MM.1S (cell line): ENCODE results near the gene CA12.

Experiments
- DNase-seq: peaks from one replicate; pipeline ENCODE4 v3.0.0-alpha.2; 2015
- H2AFZ ChIP-seq: fragments of 300-600 bp; sonication (generic); 2 replicates; pipeline ENCODE4 v1.6.0; 2016; ENCODE audit warnings: antibody characterized with exemption, low read length
- H3F3A ChIP-seq: fragments of 300-600 bp; sonication (generic); 2 replicates; pipeline ENCODE4 v1.6.1; 2016; ENCODE audit warnings: mild to moderate bottlenecking, antibody characterized with exemption, low read length, moderate library complexity, mixed read lengths; ENCODE audit not compliant: insufficient read depth
- H3K27ac ChIP-seq: fragments of 300-600 bp; sonication (generic); 2 replicates; pipeline ENCODE4 v1.5.1; 2016; ENCODE audit warnings: mild to moderate bottlenecking, low read length
- H3K27me3 ChIP-seq: fragments of 300-600 bp; sonication (generic); replicated peaks from 2 replicates; pipeline ENCODE4 v1.6.0; 2016; ENCODE audit warnings: low read length; ENCODE audit not compliant: insufficient read depth
- H3K36me3 ChIP-seq: fragments of 300-600 bp; sonication (generic); replicated peaks from 2 replicates; pipeline ENCODE4 v1.6.1; 2016; ENCODE audit warnings: mild to moderate bottlenecking, low read length, mixed read lengths; ENCODE audit not compliant: insufficient read depth
- H3K4me1 ChIP-seq: fragments of 300-600 bp; sonication (generic); 2 replicates; pipeline ENCODE4 v1.6.1; 2016; ENCODE audit warnings: low read length, mixed read lengths
- H3K4me2 ChIP-seq: fragments of 300-600 bp; sonication (generic); 2 replicates; pipeline ENCODE4 v1.6.0; 2016; ENCODE audit warnings: low read depth, low read length
- H3K4me3 ChIP-seq: fragments of 300-600 bp; sonication (generic); 2 replicates; pipeline ENCODE4 v1.5.1; 2016; ENCODE audit warnings: low read length, mixed read lengths
- H3K79me2 ChIP-seq: fragments of 300-600 bp; sonication (generic); 2 replicates; pipeline ENCODE4 v1.6.1; 2016; ENCODE audit warnings: mixed run types, low read length, mixed read lengths
- H3K9ac ChIP-seq: fragments of 300-600 bp; sonication (generic); 2 replicates; pipeline ENCODE4 v1.6.1; 2016; ENCODE audit warnings: low read length, mixed read lengths
- H3K9me2 ChIP-seq: fragments of 300-600 bp; sonication (generic); replicated peaks from 2 replicates; pipeline ENCODE4 v1.6.1; 2016; ENCODE audit warnings: mild to moderate bottlenecking, low read length, mixed read lengths; ENCODE audit not compliant: insufficient read depth
- H3K9me3 ChIP-seq: fragments of 300-600 bp; sonication (generic); replicated peaks from 2 replicates; pipeline ENCODE4 v1.6.1; 2016; ENCODE audit warnings: mild to moderate bottlenecking, low read length, mixed read lengths; ENCODE audit not compliant: insufficient read depth
- H4K20me1 ChIP-seq: fragments of 300-600 bp; sonication (generic); 2 replicates; pipeline ENCODE4 v1.6.1; 2016; ENCODE audit warnings: mild to moderate bottlenecking, low read length, moderate library complexity, mixed read lengths; ENCODE audit not compliant: insufficient read depth
- CTCF ChIP-seq: fragments of 300-600 bp; sonication (generic); IDR thresholded peaks from 2 replicates; pipeline ENCODE4 v1.5.1; 2016; ENCODE audit warnings: antibody characterized with exemption, low read length, mixed read lengths
- EZH2 ChIP-seq: fragments of 300-600 bp; sonication (generic); optimal IDR thresholded peaks from 2 replicates; pipeline ENCODE3; 2017; ENCODE audit warnings: low read depth, mild to moderate bottlenecking, antibody characterized with exemption, low read length, mixed read lengths
- EZH2phosphoT487 ChIP-seq: fragments of 300-600 bp; sonication (generic); IDR thresholded peaks from 2 replicates; pipeline ENCODE4 v1.6.1; 2018; ENCODE audit warnings: antibody characterized with exemption, low read length

CA12 gene

DNA sequence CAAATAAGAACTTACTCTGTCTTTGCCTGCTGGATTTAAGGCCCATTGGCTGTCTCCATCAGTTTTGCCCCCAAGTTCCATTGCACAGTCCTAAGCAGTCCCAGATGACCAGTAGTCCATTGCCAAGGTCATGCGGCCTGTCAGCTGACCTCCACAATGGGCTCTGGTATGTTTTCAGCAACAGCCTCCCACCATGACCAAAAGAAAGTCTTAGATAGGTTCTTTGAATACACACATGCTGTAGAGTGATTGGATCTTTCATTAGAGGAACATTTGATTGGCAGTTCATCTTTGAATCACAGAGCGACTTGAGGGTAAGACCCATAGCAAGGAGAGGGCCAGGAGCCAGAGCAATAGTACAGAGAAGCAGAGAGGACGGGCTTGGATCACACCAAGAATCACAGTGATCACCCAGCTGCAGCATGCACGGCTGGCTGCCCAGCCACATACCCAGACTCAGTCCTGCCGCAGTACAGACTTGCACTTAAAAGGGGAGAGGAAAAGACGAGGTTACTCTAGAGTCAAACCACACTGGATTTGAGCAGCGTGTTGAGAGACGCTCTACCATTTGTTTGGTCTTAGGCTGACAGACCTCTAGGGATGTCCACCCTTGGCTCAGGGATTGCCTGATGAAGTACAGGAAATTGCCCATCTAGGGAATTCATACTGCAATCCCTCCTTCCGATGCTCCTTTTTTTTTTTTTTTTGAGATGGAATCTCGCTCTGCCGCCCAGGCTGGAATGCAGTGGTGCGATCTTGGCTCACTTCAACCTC lies 53.8 kb downstream of the CA12 start:
- Histone ChIP-seq H2AFZ (no peak overlapping the region), H3K4me1 (no peaks in the 10 kb centered on the region), H3K9me2 (no peaks in the 10 kb centered on the region), H3F3A (no peaks in the 10 kb centered on the region), H3K79me2 (no peaks in the 10 kb centered on the region), H3K27me3 (no peaks in the 10 kb centered on the region), H3K36me3 (no peaks in the 10 kb centered on the region), H3K27ac (no peak overlapping the region), H3K9me3 (no peaks in the 10 kb centered on the region), H4K20me1 (no peaks in the 10 kb centered on the region), H3K4me3 (no peak overlapping the region), H3K4me2 (no peak overlapping the region), H3K9ac (no peak overlapping the region)
- TF ChIP-seq EZH2phosphoT487 (no peak), EZH2 (no peak), CTCF (no peak)
- no peak for DNase-seq

GRCh38 chr15:63324770-63325169 lies 56.9 kb downstream of the CA12 start:
- no peak overlapping the region for H3K27ac ChIP-seq
- no peaks in the 10 kb centered on the region for H3K79me2 ChIP-seq
- H3K9me3 ChIP-seq: no peaks in the 10 kb centered on the region
- no peaks in the 10 kb centered on the region for H3K4me1 ChIP-seq
- no peaks in the 10 kb centered on the region for H3K36me3 ChIP-seq
- DNase-seq: no peak
- H3F3A ChIP-seq: no peaks in the 10 kb centered on the region
- H3K9me2 ChIP-seq: no peaks in the 10 kb centered on the region
- no peaks in the 10 kb centered on the region for H4K20me1 ChIP-seq
- no peak overlapping the region for H2AFZ ChIP-seq
- no peaks in the 10 kb centered on the region for H3K27me3 ChIP-seq
- no peak overlapping the region for H3K4me2 ChIP-seq
- H3K4me3 ChIP-seq: no peak overlapping the region
- TF ChIP-seq EZH2: no peak
- no peak for TF ChIP-seq EZH2phosphoT487
- no peak for TF ChIP-seq CTCF
- no peak overlapping the region for H3K9ac ChIP-seq

DNA sequence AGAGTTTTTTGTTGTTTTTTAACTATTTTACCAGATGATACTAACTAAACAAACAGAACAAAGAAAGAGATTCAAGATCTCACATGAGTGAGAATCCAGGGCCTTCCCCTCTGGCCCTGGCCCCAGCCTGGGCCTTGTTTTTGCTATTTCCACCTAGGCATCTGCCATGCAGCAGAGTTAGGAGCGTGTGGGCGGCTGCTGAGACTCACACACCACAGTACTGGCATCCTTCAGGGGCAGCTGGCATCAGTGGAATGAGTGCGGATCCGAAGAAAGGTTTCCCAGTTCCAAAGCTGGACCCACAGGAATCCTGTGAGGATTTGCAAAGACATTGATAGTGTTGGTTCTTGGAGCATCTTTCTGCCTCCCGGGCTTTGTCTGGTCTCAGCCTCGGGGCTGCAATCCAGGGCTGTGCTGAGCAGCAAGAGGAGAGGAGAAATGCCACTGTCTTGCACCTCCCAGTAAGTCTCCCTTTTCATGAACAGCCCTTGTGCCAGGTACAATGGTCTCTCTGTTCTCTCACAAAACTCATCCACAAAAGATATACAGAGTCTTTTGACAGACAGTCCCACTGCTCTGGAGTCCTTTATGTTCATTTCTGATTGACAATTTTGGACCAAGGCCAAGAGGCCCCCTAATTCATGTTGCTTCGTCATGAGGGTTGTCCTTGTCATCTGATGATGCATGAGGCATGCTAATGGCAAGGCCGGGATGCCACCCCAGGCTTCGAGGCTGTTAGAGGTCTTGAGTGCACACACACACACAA lies 57.7 kb downstream of the CA12 start:
- no peak overlapping the region for H3K9ac ChIP-seq
- H3K36me3 ChIP-seq: no peaks in the 10 kb centered on the region
- TF ChIP-seq EZH2 (no peak), CTCF (no peak), EZH2phosphoT487 (no peak)
- no peak overlapping the region for H3K4me2 ChIP-seq
- no peak overlapping the region for H2AFZ ChIP-seq
- no peak for DNase-seq
- H3F3A ChIP-seq: no peaks in the 10 kb centered on the region
- H3K27me3 ChIP-seq: no peaks in the 10 kb centered on the region
- no peaks in the 10 kb centered on the region for H3K4me1 ChIP-seq
- no peaks in the 10 kb centered on the region for H3K9me3 ChIP-seq
- no peaks in the 10 kb centered on the region for H3K9me2 ChIP-seq
- no peak overlapping the region for H3K27ac ChIP-seq
- H4K20me1 ChIP-seq: no peaks in the 10 kb centered on the region
- no peak overlapping the region for H3K4me3 ChIP-seq
- no peaks in the 10 kb centered on the region for H3K79me2 ChIP-seq
